Neutrophil (primary cell): ENCODE measurements around the gene ARF1.

ENCODE experiments used
- H3K27ac ChIP-seq: fragments of 200-600 bp; sonication (generic); 2 replicates; pipeline ENCODE4 v1.5.1; 2016; ENCODE audit warnings: mild to moderate bottlenecking, moderate library complexity
- H3K27me3 ChIP-seq: fragments of 200-600 bp; sonication (generic); 2 replicates; pipeline ENCODE4 v1.6.0; 2016; ENCODE audit warnings: mild to moderate bottlenecking
- H3K36me3 ChIP-seq: fragments of 200-600 bp; sonication (generic); 2 replicates; pipeline ENCODE4 v1.5.1; 2017
- H3K4me1 ChIP-seq, 2 experiments: fragments of 200-600 bp in 1 of 2; sonication (generic) in 1 of 2; 1 replicate in 1 of 2; 2 replicates in 1 of 2; pipeline versions ENCODE4 v1.5.1 to v1.6.1; 2013 to 2016; ENCODE audit warnings: low read depth in 1 of 2, low read length in 1 of 2, mild to moderate bottlenecking in 1 of 2, moderate library complexity in 1 of 2; ENCODE audit not compliant: control insufficient read depth in 1 of 2, insufficient read depth in 1 of 2
- H3K4me3 ChIP-seq, 2 experiments: fragments of 200-600 bp in 1 of 2; sonication (generic) in 1 of 2; 1 replicate in 1 of 2; 2 replicates in 1 of 2; pipeline ENCODE4 v1.5.1; 2013 to 2016; ENCODE audit warnings: low read depth in 1 of 2, low read length in 1 of 2, mild to moderate bottlenecking in 1 of 2, moderate library complexity in 1 of 2
- H3K9me3 ChIP-seq: fragments of 200-600 bp; sonication (generic); 2 replicates; pipeline ENCODE4 v1.5.1; 2016
- TF ChIP-seq, protein P1 (sequence below): fragments of 200-600 bp; sonication (generic); IDR thresholded peaks from 2 replicates; pipeline ENCODE4 v1.5.1; 2016; ENCODE audit warnings: antibody characterized with exemption

ARF1 gene

GRCh38 chr1:228136901-228137300 is 54.4 kb downstream of the ARF1 start:
- Histone ChIP-seq H3K4me1 (peaks cover 35 to 39% of the 10 kb centered on the region in 2 experiments), H3K9me3 (no peaks in the 10 kb centered on the region), H3K36me3 (peaks cover 7% of the 10 kb centered on the region), H3K4me3 (no peak overlapping the region), H3K27me3 (no peaks in the 10 kb centered on the region), H3K27ac (no peak overlapping the region)
- TF ChIP-seq, protein P1, sequence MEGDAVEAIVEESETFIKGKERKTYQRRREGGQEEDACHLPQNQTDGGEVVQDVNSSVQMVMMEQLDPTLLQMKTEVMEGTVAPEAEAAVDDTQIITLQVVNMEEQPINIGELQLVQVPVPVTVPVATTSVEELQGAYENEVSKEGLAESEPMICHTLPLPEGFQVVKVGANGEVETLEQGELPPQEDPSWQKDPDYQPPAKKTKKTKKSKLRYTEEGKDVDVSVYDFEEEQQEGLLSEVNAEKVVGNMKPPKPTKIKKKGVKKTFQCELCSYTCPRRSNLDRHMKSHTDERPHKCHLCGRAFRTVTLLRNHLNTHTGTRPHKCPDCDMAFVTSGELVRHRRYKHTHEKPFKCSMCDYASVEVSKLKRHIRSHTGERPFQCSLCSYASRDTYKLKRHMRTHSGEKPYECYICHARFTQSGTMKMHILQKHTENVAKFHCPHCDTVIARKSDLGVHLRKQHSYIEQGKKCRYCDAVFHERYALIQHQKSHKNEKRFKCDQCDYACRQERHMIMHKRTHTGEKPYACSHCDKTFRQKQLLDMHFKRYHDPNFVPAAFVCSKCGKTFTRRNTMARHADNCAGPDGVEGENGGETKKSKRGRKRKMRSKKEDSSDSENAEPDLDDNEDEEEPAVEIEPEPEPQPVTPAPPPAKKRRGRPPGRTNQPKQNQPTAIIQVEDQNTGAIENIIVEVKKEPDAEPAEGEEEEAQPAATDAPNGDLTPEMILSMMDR, result no peak

DNA sequence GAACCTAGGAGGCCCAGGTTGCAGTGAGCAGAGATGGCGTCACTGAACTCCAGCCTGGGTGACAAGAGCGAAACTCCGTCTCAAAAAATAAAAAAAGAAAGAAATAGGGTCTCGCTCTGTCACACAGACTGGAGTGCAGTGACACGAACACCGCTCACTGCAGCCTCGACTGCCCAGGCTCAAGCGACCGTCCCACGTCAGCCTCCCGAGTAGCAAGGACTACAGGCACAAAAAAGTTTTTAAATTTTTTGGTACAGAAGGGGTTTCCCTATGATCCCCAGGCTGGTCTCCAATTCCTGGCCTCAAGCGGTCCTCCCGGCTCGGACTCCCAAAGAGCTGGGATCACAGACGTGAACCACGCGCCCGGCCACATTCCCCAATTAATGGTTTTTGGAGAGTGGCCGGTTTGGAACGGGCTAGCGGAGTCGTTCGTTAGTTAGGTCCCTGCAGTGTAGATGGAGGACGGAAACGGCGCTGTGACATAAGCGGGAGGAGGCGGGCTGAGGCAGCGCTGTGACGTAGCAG is 57.0 kb downstream of the ARF1 start:
- TF ChIP-seq, protein P1, result no peak
- Histone ChIP-seq H3K36me3 (peaks cover 8% of the 10 kb centered on the region), H3K9me3 (no peaks in the 10 kb centered on the region), H3K27me3 (no peaks in the 10 kb centered on the region), H3K4me1 (peaks cover 41 to 42% of the 10 kb centered on the region in 2 experiments), H3K27ac (peak overlapping the region; percentile 98), H3K4me3 (peak overlapping the region; percentile 83 to 95)

- H3K4me3 ChIP-seq, result peak within 1 kb of the TSS; percentile 83 to 95
- peak within 1 kb of the TSS; percentile 98 for H3K27ac ChIP-seq
- H3K9me3 ChIP-seq, result no peaks in the 10 kb centered on the region
- TF ChIP-seq, protein P1, result peak; percentile 68
- peaks cover 41 to 42% of the 10 kb centered on the region in 2 experiments for H3K4me1 ChIP-seq
- H3K36me3 ChIP-seq, result peaks cover 9% of the 10 kb centered on the region
- H3K27me3 ChIP-seq, result no peaks in the 10 kb centered on the region
These were observed 57.6 kb downstream of the ARF1 start, which contains the start of gene GUK1 for GRCh38 chr1:228139931-228140723. Gene GUK1, plus strand, starts transcription at chr1:228140279. Its CDS starts 24 bp downstream, at chr1:228140303.

DNA sequence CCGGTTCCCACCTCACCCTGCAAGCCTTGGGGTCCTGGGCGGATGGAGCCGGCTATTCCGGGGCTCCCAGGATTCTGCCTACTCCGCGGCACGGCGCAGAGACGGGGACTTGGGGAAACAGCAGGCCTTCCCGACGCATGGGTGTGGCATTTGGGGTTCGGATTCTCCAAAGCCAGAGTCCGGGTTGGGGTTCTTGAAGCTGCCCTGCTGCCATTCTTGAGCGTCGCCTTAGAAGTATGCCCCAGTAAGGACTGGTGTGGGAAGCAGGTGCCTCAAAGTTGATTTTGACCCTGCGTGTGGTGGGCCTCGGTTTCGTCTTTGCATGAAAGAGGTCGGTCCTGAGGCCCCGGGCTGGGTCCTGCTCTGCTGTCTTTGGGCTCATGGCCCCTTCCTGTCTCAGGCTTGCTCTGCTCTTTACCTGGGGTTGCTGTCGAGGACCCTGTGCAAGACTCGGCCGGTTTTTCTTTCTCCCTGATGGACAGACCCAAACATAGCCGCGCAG is 58.3 kb downstream of the ARF1 start:
- Histone ChIP-seq H3K27ac (peak overlapping the region; percentile 98), H3K9me3 (no peaks in the 10 kb centered on the region), H3K36me3 (peaks cover 15% of the 10 kb centered on the region), H3K4me1 (peaks cover 39 to 40% of the 10 kb centered on the region in 2 experiments), H3K27me3 (no peaks in the 10 kb centered on the region), H3K4me3 (peak overlapping the region; percentile 83 to 95)
- TF ChIP-seq, protein P1, result no peak

- Histone ChIP-seq H3K9me3 (no peaks in the 10 kb centered on the region), H3K27me3 (no peaks in the 10 kb centered on the region), H3K27ac (peak overlapping the region; percentile 98), H3K36me3 (peaks cover 22% of the 10 kb centered on the region), H3K4me1 (peaks cover 33 to 34% of the 10 kb centered on the region in 2 experiments), H3K4me3 (peak overlapping the region; percentile 83 to 95)
- TF ChIP-seq, protein P1, result no peak
These were observed 58.9 kb downstream of the ARF1 start for GRCh38 chr1:228141226-228142044.
